Progenitor cell of endocrine pancreas (in vitro differentiated cells): Measurements from ENCODE around the gene AMIGO3. TPM values are rescaled to one million over a fixed set of nuclear protein-coding genes. Genes with fewer than 3 reads are reported as not detected.

Experiments
- DNase-seq: peaks from one replicate; pipeline ENCODE4 v3.0.0; 2021; ENCODE audit warnings: low spot score; ENCODE audit not compliant: unreplicated experiment
- H3K27ac Mint-ChIP-seq: 2 replicates; pipeline ENCODE4 v1.8.0; 2021; ENCODE audit warnings: mild to moderate bottlenecking, moderate library complexity, mixed read lengths
- H3K27me3 Mint-ChIP-seq: 2 replicates; pipeline ENCODE4 v1.8.0; 2021; ENCODE audit warnings: mixed read lengths
- H3K36me3 Mint-ChIP-seq: 2 replicates; pipeline ENCODE4 v1.8.0; 2022; ENCODE audit warnings: mixed read lengths; ENCODE audit not compliant: insufficient read depth
- H3K4me1 Mint-ChIP-seq: 2 replicates; pipeline ENCODE4 v1.8.0; 2021; ENCODE audit warnings: low read depth, mixed read lengths
- H3K4me3 Mint-ChIP-seq: 2 replicates; pipeline ENCODE4 v1.8.0; 2021; ENCODE audit warnings: low read depth, mild to moderate bottlenecking, moderate library complexity, mixed read lengths
- H3K9me3 Mint-ChIP-seq: 2 replicates; pipeline ENCODE4 v1.8.0; 2021; ENCODE audit warnings: low read depth, mixed read lengths
- CTCF ChIP-seq: fragments of 200-600 bp; sonication (generic); IDR thresholded peaks from one replicate; pipeline ENCODE4 v1.5.0; 2021; ENCODE audit warnings: antibody characterized with exemption, mild to moderate bottlenecking; ENCODE audit not compliant: unreplicated experiment
- total RNA-seq: library from RNA; stranded (reverse); gene quantifications from 2 replicates; pipeline ENCODE4 v1.2.1, GENCODE V29; 2021

The AMIGO3 gene
- total RNA-seq, 1 donor from 2014 or later = 0.86 TPM

- Mint-ChIP-seq H3K27me3 (no peaks in the 10 kb centered on the region), H3K4me1 (no peaks in the 10 kb centered on the region), H3K9me3 (no peaks in the 10 kb centered on the region), H3K36me3 (peaks cover 1% of the 10 kb centered on the region), H3K27ac (no peak overlapping the region), H3K4me3 (no peak overlapping the region)
- no peak for DNase-seq
- no peak for TF ChIP-seq CTCF
These were observed 6.7 kb downstream of the AMIGO3 start for GRCh38 chr3:49712631-49713317.

- no peak for TF ChIP-seq CTCF
- no peaks in the 10 kb centered on the region for H3K27me3 Mint-ChIP-seq
- H3K27ac Mint-ChIP-seq = no peak overlapping the region
- no peak overlapping the region for H3K4me3 Mint-ChIP-seq
- peaks cover 2% of the 10 kb centered on the region for H3K36me3 Mint-ChIP-seq
- H3K4me1 Mint-ChIP-seq = no peaks in the 10 kb centered on the region
- H3K9me3 Mint-ChIP-seq = no peaks in the 10 kb centered on the region
- DNase-seq = no peak
These were observed 7.3 kb downstream of the AMIGO3 start for GRCh38 chr3:49712166-49712565.

- Mint-ChIP-seq H3K9me3 (no peaks in the 10 kb centered on the region), H3K4me3 (no peak overlapping the region), H3K36me3 (peaks cover 3% of the 10 kb centered on the region), H3K27me3 (no peaks in the 10 kb centered on the region), H3K27ac (no peak overlapping the region), H3K4me1 (no peaks in the 10 kb centered on the region)
- no peak for DNase-seq
- TF ChIP-seq CTCF = no peak
These were observed 8.0 kb downstream of the AMIGO3 start for GRCh38 chr3:49711489-49711888.

GRCh38 chr3:49709852-49710251 is 9.6 kb downstream of the AMIGO3 start:
- no peak overlapping the region for H3K27ac Mint-ChIP-seq
- no peak for TF ChIP-seq CTCF
- no peaks in the 10 kb centered on the region for H3K4me1 Mint-ChIP-seq
- peaks cover 3% of the 10 kb centered on the region for H3K36me3 Mint-ChIP-seq
- H3K9me3 Mint-ChIP-seq = no peaks in the 10 kb centered on the region
- H3K27me3 Mint-ChIP-seq = no peaks in the 10 kb centered on the region
- no peak for DNase-seq
- H3K4me3 Mint-ChIP-seq = no peak overlapping the region

GRCh38 chr3:49707113-49707480 is 12.4 kb downstream of the AMIGO3 start:
- Mint-ChIP-seq H3K4me1 (no peaks in the 10 kb centered on the region), H3K27me3 (no peaks in the 10 kb centered on the region), H3K9me3 (no peaks in the 10 kb centered on the region), H3K27ac (no peak overlapping the region), H3K36me3 (peaks cover 3% of the 10 kb centered on the region), H3K4me3 (no peak overlapping the region)
- DNase-seq = no peak
- no peak for TF ChIP-seq CTCF
